Measurements from ENCODE around the gene PCNX2. TPM values are rescaled to one million over a fixed set of nuclear protein-coding genes. Genes with fewer than 3 reads are reported as not detected.
A peak's percentile ranks its signal among the peaks of the same experiment; 100 is the strongest.

The PCNX2 gene
- total RNA-seq, 1 experiment from 2014 or later, result 11.0 TPM

DNA sequence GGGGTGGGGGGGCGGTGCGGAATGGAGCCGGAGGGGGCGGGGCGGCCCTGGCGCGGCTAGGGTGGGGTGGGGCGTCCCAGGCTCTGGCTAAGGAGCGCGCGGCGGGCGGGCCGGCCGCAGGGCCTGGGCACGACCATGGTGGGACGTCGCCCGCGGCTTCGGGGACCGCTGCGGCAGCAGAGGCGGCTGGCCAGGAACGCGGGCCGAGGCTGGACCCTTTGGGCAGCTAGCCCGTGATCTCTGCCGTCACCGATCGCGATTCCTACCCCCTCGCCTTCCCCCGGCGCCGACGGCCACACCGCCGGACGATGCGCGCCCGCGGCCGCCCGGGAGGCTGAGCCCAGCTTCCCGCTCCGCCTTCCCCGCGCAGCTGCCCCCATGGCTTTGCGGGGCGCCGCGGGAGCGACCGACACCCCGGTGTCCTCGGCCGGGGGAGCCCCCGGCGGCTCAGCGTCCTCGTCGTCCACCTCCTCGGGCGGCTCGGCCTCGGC is 32.2 kb upstream of the PCNX2 start, which contains the start of gene MAP3K21:
Gene MAP3K21, plus strand, starts transcription at position 74 of the 491 bp plus-strand sequence. Its CDS starts 305 bp downstream, at position 379.
- Histone ChIP-seq H3K4me3 (peak within 1 kb of the TSS; percentile 44), H3K9me3 (replicated peaks) (peaks cover 5% of the 10 kb centered on the region)
- DNase-seq (ENCODE audit: low read depth in 1 of 2, low spot score in 2 of 2), result peak in 1 of 2 experiments; percentile 18

DNA sequence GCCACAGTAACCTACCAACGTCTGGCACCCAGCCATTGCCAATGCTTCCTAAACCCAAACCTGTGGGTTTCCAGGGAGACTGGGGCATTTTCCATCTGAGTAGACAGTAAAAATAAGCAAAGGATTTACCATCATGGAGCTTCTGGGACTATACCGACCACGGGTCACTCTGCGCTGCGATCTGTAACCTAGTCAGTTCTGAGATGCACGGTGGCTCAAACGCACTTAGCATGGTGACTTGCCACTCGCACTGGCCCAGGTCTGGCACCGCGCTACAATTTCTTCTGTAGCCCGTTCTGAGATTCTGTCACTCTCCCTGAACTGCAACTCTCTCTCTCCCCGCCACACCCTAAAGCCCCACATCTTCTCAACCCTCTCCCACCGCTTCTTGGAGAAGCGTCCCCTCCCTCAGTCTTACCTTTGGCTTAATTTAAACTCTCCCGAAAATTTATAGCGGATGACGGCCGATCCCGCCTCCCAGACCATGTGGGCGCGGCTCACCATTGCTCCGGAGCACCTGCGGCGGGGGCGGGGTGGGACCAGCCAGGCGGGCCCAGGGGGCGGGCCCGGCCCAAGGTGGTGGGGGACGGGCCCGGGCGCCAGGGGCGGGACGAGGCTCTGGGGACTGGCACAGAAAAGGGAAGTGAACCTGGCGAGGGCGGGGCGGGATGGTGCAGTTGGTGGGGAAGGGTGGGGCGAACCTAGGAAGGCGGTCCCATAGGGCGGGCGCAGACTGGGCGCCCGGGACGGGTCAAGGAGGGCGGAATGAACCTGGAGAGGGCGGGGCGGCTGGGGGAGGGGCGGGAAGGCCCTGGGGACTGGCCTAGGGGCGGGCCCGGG is 31.5 kb upstream of the PCNX2 start:
- Histone ChIP-seq H3K4me3 (no peak overlapping the region), H3K9me3 (replicated peaks) (peaks cover 5% of the 10 kb centered on the region)
- peak in 1 of 2 experiments; percentile 51 for DNase-seq (ENCODE audit: low read depth in 1 of 2, low spot score in 2 of 2)

More for the DNA sequence above, 32.2 kb upstream of the PCNX2 start, which contains the start of gene MAP3K21:
- H3K4me1 ChIP-seq (replicated peaks), result peaks cover 11% of the 10 kb centered on the region
- 0 out of 2 replicates have a peak, but pooled peaks cover 5% of the 10 kb centered on the region for H3K36me3 ChIP-seq
- no peak within 1 kb of the TSS for H3K27ac ChIP-seq
- peaks cover 52% of the 10 kb centered on the region for H3K27me3 ChIP-seq (replicated peaks)

GRCh38 chr1:233326319-233326718 is 30.8 kb upstream of the PCNX2 start:
- Histone ChIP-seq H3K4me1 (replicated peaks) (peaks cover 11% of the 10 kb centered on the region), H3K4me3 (no peak overlapping the region)

More for the DNA sequence above, 31.5 kb upstream of the PCNX2 start:
- no peak overlapping the region for H3K27ac ChIP-seq
- H3K4me1 ChIP-seq (replicated peaks), result peaks cover 11% of the 10 kb centered on the region
- H3K27me3 ChIP-seq (replicated peaks), result peaks cover 53% of the 10 kb centered on the region
- H3K36me3 ChIP-seq, result 0 out of 2 replicates have a peak, but pooled peaks cover 5% of the 10 kb centered on the region

GRCh38 chr1:233323718-233324117 is 28.2 kb upstream of the PCNX2 start:
- no peak for DNase-seq (ENCODE audit: low read depth in 1 of 2, low spot score in 2 of 2)
- Histone ChIP-seq H3K9me3 (replicated peaks) (peaks cover 5% of the 10 kb centered on the region), H3K4me1 (replicated peaks) (peaks cover 11% of the 10 kb centered on the region), H3K27me3 (replicated peaks) (peaks cover 58% of the 10 kb centered on the region), H3K27ac (no peak overlapping the region), H3K36me3 (0 out of 2 replicates have a peak, but pooled peaks cover 5% of the 10 kb centered on the region), H3K4me3 (no peak overlapping the region)

More at GRCh38 chr1:233326319-233326718, 30.8 kb upstream of the PCNX2 start:
- no peak overlapping the region for H3K27ac ChIP-seq
- H3K27me3 ChIP-seq (replicated peaks), result peaks cover 55% of the 10 kb centered on the region
- H3K9me3 ChIP-seq (replicated peaks), result peaks cover 5% of the 10 kb centered on the region
- H3K36me3 ChIP-seq, result 0 out of 2 replicates have a peak, but pooled peaks cover 5% of the 10 kb centered on the region
- DNase-seq (ENCODE audit: low read depth in 1 of 2, low spot score in 2 of 2), result no peak

GRCh38 chr1:233320023-233320422 is 24.5 kb upstream of the PCNX2 start:
- no peaks in the 10 kb centered on the region for H3K9me3 ChIP-seq (replicated peaks)
- no peak overlapping the region for H3K4me3 ChIP-seq
- H3K4me1 ChIP-seq (replicated peaks), result no peaks in the 10 kb centered on the region
- no peak for DNase-seq (ENCODE audit: low read depth in 1 of 2, low spot score in 2 of 2)
- H3K27me3 ChIP-seq (replicated peaks), result peaks cover 43% of the 10 kb centered on the region
- no peaks in the 10 kb centered on the region for H3K36me3 ChIP-seq
- no peak overlapping the region for H3K27ac ChIP-seq

DNA sequence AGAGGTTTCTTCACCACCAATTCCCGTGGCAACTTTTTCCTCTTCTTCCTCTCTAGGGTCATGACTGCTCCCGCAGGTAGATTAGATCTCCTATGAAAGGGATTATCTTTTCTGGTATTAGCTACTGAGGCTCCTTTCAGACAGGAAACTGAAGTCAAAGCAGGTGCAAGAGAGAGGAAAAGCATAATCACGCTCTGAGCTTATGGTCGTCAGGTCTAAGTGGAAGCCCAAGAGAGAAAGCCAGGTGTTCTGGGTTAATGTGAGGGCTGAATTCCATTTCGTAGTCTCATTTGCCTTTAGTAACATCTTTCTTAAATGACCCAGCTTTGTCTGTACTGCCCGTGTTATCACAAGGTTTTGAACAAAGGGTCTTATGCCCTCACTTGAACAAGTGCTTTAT is 23.7 kb upstream of the PCNX2 start:
- no peaks in the 10 kb centered on the region for H3K4me1 ChIP-seq (replicated peaks)
- peaks cover 50% of the 10 kb centered on the region for H3K27me3 ChIP-seq (replicated peaks)
- no peak overlapping the region for H3K4me3 ChIP-seq
- no peak overlapping the region for H3K27ac ChIP-seq
- H3K9me3 ChIP-seq (replicated peaks), result no peaks in the 10 kb centered on the region
- H3K36me3 ChIP-seq, result no peaks in the 10 kb centered on the region
- no peak for DNase-seq (ENCODE audit: low read depth in 1 of 2, low spot score in 2 of 2)

DNA sequence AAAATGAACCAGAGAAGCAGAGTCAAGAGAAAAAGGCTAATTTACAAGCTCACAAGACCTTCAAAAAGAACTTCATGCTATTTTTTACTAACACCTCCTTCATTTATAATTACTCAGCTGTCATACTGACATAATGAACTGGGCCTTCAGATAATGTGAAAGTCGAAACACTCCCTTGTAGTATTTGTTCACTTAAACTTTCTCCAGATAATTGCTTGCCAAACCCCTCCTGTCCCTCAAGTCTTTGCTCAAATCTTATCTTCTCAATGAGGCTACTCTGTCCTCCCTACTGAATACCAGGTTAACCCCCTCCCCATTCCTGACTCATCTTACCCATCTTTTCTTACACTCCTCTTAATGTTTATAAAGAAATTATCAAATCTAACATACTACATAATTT is 20.9 kb upstream of the PCNX2 start:
- no peak for DNase-seq (ENCODE audit: low read depth in 1 of 2, low spot score in 2 of 2)
- Histone ChIP-seq H3K4me1 (replicated peaks) (no peaks in the 10 kb centered on the region), H3K27ac (no peak overlapping the region), H3K4me3 (no peak overlapping the region), H3K36me3 (no peaks in the 10 kb centered on the region), H3K27me3 (replicated peaks) (peaks cover 39% of the 10 kb centered on the region), H3K9me3 (replicated peaks) (no peaks in the 10 kb centered on the region)

- Histone ChIP-seq H3K36me3 (no peaks in the 10 kb centered on the region), H3K4me1 (replicated peaks) (no peaks in the 10 kb centered on the region), H3K9me3 (replicated peaks) (no peaks in the 10 kb centered on the region), H3K4me3 (no peak overlapping the region), H3K27ac (no peak overlapping the region), H3K27me3 (replicated peaks) (peaks cover 44% of the 10 kb centered on the region)
- DNase-seq (ENCODE audit: low read depth in 1 of 2, low spot score in 2 of 2), result no peak
Measured at GRCh38 chr1:233315718-233316301, 20.3 kb upstream of the PCNX2 start.

DNA sequence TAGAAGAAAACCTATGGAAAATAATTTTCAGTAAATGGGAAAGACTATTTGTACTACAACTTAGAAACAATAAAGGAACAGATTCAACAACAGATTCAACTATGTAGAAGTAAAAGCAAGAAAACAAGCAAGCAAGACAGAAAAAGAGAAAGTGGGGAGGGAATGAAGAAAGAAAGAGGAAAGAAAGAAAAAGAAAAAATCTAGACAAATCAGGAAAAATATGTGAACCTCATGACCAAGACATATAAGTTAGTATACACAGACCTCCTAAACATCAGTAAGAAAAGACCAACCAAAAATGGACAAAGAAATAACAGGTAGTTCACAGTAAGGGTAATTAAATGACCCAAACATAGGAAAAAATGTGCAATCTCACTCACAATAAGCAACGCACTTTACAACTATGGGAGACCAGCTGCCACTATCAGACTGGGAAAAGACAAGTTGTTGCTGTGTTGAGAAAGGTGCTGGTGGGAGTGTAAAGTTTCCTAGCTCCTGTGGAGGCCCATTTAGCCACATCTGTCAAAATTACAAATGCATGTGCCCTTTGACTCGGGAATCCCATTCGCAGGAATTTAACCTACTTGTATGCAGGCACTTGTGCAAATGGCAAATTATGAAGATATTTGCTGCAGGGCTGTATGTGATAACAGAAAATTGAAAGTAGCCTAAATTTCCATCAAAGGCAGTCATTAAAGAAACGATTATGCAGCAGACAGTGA is 18.1 kb upstream of the PCNX2 start:
- Histone ChIP-seq H3K36me3 (no peaks in the 10 kb centered on the region), H3K4me3 (no peak overlapping the region), H3K4me1 (replicated peaks) (no peaks in the 10 kb centered on the region), H3K27me3 (replicated peaks) (peaks cover 30% of the 10 kb centered on the region), H3K27ac (no peak overlapping the region), H3K9me3 (replicated peaks) (no peaks in the 10 kb centered on the region)
- no peak for DNase-seq (ENCODE audit: low read depth in 1 of 2, low spot score in 2 of 2)

DNA sequence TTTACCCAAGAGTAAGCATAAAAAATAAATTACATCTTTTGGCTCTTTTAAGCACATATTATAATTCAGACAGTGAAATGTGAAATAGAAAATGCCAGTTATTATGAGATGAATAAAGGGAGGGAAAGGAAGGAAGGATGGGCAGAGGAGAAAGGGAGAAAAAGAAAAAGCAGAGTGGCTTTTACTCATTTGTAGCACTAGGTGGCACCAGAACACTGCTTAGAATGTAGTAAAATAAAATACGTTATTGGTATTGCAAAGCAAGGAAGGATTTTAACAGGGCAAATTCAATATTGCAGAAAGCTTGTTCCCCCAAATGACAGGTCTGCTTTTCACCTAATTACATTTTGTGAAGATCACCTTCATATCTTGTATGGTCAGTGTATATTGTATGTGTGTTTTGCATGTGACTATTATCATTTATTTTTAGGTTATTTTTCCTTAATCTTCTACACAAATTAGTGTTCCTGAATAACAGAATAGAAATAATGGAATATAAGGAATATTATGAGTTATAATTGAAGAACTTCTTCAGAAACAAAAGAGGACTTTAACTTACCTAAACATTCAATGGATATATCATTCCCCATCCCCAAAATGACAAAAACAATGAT is 9.1 kb upstream of the PCNX2 start:
- DNase-seq (ENCODE audit: low read depth in 1 of 2, low spot score in 2 of 2), result peak in 1 of 2 experiments; percentile 30
- no peak overlapping the region for H3K4me3 ChIP-seq
- no peak overlapping the region for H3K27ac ChIP-seq
- H3K9me3 ChIP-seq (replicated peaks), result no peaks in the 10 kb centered on the region
- peaks cover 7% of the 10 kb centered on the region; the same call in 1 of the 2 replicates for H3K4me1 ChIP-seq (replicated peaks)
- H3K27me3 ChIP-seq (replicated peaks), result no peaks in the 10 kb centered on the region
- no peaks in the 10 kb centered on the region for H3K36me3 ChIP-seq

DNA sequence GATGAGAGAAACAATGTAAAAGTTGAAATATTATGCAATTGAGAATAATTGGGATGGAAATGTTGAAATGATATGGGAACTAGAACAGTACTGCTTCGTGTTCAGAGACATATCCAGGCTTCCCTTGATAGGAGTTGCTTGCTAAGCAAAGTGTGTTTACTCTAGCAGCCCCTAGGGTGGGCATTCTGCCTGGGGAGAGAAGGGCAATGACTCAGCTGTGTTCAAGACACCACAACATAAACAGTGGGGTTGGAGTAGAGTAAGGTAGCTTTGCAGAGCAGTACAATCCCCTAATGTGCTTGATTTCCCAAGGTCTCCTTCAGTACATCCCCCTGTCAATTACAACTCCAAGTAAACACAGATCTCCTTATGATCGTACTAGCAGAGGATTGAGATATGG is 4.8 kb upstream of the PCNX2 start:
- no peaks in the 10 kb centered on the region for H3K9me3 ChIP-seq (replicated peaks)
- no peaks in the 10 kb centered on the region for H3K27me3 ChIP-seq (replicated peaks)
- no peak overlapping the region for H3K27ac ChIP-seq
- DNase-seq (ENCODE audit: low read depth in 1 of 2, low spot score in 2 of 2), result peak in 1 of 2 experiments; percentile 13
- H3K4me3 ChIP-seq, result no peak overlapping the region
- H3K36me3 ChIP-seq, result no peaks in the 10 kb centered on the region
- H3K4me1 ChIP-seq (replicated peaks), result peaks cover 12% of the 10 kb centered on the region

GRCh38 chr1:233299450-233299849 is 3.9 kb upstream of the PCNX2 start:
- Histone ChIP-seq H3K4me1 (replicated peaks) (peaks cover 16% of the 10 kb centered on the region), H3K9me3 (replicated peaks) (no peaks in the 10 kb centered on the region), H3K27ac (no peak overlapping the region), H3K36me3 (no peaks in the 10 kb centered on the region), H3K27me3 (replicated peaks) (no peaks in the 10 kb centered on the region), H3K4me3 (no peak overlapping the region)
- DNase-seq (ENCODE audit: low read depth in 1 of 2, low spot score in 2 of 2), result no peak

DNA sequence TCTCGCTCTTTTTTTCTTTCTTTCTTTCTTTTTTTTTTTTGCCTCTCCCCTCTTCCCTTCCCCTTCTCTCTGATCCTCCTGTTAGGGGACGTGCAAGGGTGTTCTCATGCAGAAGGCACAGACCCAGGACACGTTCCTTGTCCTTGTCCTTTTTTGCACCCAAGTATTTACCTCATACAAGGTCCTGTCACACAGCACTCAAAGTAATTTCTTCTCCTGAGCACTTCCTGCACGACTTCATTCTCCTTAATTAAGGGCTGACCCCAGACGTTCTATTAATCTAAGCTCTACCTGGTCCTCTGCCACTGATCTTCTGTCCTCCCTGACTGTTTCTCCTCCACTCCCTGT is 424 bp upstream of the PCNX2 start:
- H3K36me3 ChIP-seq, result no peaks in the 10 kb centered on the region
- peaks cover 27% of the 10 kb centered on the region for H3K4me1 ChIP-seq (replicated peaks)
- H3K27ac ChIP-seq, result no peak overlapping the region
- peak overlapping the region; percentile 64 for H3K4me3 ChIP-seq
- H3K27me3 ChIP-seq (replicated peaks), result no peaks in the 10 kb centered on the region
- no peak for DNase-seq (ENCODE audit: low read depth in 1 of 2, low spot score in 2 of 2)
- no peaks in the 10 kb centered on the region for H3K9me3 ChIP-seq (replicated peaks)
